GM18511 (cell line): ENCODE results near the gene VAT1L.

Experiments used
- ATAC-seq: cut with Tn5 transposase; IDR thresholded peaks from one replicate; pipeline ENCODE4 v1.9.1; 2021; ENCODE audit warnings: mild to moderate bottlenecking, moderate library complexity; ENCODE audit not compliant: unreplicated experiment

VAT1L gene

GRCh38 chr16:77788181-77789084, at the start of gene VAT1L:
VAT1L (plus strand) TSS chr16:77788564; CDS start chr16:77788683, 119 bp downstream.
- ATAC-seq, result peak; percentile 68

DNA sequence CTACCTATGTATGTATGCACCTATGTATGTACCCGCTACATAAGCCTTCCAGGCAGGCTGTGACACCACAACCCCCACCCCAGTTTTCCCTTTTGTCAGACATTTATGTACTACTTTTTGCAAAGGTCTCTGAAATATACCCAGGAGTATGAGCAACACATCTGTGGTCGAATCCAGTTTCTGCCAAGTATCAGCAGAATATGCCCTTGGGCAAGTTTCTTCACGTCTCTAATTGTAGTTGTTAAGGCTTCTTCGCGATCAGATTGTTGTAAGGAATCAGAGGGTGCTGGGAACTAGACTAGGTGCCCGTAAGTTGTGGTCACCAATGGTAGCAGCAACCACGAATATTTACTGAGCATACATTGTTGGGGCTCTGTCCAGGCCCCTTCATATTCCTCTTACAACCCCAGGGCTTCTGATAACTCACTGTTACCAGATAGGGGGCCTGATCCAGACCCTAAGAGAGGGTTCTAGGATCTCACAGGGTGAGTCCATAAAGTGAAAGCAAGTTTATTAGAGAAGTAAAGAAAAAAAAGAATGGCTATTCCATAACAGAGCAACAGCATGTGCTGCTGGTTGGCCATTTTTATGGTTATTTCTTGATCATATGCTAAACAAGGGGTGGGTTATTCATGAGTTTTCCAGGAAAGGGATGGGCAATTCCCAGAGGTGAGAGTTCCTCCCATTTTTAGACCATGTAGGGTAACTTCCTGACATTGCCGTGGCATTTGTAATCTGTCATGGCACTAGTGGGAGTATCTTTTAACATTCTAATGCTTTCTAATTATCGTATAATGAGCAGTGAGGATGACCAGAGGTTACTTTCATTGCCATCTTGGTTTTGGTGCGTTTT, 49.4 kb upstream of the VAT1L start:
- ATAC-seq, result no peak

GRCh38 chr16:77739559-77739892, 48.8 kb upstream of the VAT1L start:
- ATAC-seq, result no peak

- ATAC-seq, result no peak
These were observed 44.2 kb upstream of the VAT1L start for GRCh38 chr16:77744141-77744540.

DNA sequence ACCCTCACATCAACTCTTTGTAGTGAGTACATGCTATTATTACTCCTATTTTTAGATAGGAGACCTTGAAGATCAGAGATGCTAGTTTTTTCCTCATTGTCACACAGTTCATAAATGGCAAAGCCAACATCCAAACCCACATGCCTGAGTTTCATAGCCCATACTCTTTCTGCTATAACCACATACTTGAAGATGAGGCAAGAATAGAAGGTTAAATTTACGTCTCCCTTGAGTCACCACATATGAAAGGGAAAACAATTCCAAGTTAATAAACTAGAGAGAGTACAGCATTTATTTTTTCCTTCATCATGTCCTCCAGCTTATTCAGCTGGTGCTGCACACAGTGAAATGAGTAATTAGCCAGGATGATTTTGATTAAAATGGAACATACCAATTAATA, 42.4 kb upstream of the VAT1L start:
- ATAC-seq, result no peak

GRCh38 chr16:77748421-77749005, 39.9 kb upstream of the VAT1L start:
- ATAC-seq, result no peak

- ATAC-seq, result no peak
These were observed 38.9 kb upstream of the VAT1L start for GRCh38 chr16:77749415-77749814.

DNA sequence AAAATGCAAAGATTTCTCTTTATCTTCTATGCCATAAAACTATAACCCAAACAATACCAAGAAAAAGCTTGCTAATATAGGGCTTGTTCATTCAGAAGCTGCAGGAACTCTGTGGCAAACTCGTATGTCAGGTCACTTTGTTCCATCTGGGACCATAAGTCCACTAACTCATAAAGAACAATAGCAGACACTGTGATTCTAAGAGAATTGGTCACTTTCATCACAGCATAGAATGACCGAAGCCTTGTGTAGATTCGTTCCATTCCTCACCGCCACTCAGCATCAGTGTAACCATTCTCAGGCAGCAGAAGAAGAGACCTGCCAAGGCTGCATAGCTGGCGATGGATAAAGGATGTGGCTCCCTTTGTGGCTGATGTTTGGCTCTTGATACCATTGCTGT, 30.3 kb upstream of the VAT1L start:
- no peak for ATAC-seq

GRCh38 chr16:77758508-77758907, 29.9 kb upstream of the VAT1L start:
- no peak for ATAC-seq

DNA sequence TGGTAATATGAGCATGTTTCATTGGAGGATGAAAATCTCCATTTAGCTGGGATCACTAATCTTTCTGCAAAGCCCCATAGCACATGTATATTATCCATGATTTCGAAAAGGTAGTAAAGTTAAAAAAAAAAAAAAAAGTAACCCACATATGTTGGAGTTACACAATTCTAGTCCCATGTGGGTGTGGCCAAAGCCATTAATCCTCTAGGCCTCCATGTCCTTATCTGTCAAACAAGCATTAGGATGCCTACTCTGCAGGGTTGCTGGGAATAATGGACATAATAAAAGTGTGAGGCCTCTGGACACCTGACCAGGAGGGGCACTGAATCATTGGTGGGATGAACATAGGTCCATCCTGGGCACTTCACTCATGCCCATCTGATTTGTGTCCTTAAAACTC, 29.2 kb upstream of the VAT1L start:
- ATAC-seq, result no peak

DNA sequence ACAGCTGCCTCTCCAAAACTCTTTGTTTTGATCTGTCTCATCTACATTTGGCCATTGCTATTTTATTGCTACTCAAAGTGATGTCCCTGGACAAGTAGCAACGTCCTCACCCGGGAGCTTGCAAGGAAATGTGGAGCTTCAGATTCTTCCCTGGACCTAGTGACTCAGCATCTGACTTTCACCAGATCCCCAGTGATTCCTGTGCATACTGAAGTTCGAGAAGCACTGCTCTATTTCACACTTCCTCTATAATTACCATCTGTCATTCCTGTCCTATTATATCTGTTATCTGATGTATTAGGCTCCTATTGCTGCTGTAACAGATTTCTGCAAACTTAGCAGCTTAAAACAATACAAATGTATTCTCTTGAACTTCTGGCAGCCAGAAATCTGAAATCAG, 28.5 kb upstream of the VAT1L start:
- ATAC-seq, result no peak

DNA sequence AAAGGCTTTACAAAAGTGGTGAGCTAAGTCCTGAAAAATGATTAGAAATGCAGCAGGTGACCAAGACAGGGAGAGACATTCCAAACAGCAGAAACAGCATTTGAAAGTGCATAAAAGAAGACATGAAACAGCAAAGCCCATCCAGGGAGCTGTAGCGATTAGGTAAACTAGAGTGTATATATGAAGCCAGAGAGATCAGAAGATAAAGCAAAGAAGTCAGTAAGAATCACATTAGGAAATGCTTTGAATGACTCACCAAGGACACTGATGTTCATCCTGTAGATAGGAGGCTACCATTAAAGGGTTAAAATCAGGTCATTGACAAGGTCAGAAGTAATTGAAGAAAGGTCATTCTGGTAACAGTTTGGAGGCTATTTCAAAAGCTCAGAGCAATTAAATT, 27.6 kb upstream of the VAT1L start:
- no peak for ATAC-seq

- ATAC-seq, result no peak
These were observed 27.2 kb upstream of the VAT1L start for GRCh38 chr16:77761204-77761603.

- no peak for ATAC-seq
These were observed 26.1 kb upstream of the VAT1L start for GRCh38 chr16:77762262-77762661.

DNA sequence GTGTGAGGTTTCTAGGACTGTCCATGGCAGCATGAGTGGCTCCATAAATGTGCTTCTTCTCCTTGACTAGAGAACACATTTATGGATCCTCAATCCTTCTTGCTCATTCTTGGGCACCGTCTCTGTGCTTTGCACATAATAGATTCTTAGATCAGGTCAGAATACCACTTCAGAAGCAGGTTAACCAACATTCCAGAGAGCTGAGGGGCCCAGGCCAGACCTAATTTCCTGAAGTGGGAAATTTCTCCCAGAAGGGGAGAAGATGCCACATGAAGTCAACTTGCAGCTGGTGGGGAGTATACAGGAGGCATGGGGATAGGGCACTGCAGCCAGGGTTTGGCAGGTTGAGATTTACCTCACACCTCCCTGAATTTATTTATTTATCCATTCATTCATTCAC, 24.4 kb upstream of the VAT1L start:
- ATAC-seq, result no peak

GRCh38 chr16:77767211-77767610, 21.2 kb upstream of the VAT1L start:
- ATAC-seq, result no peak

GRCh38 chr16:77767826-77768225, 20.5 kb upstream of the VAT1L start:
- ATAC-seq, result no peak

- ATAC-seq, result no peak
These were observed 12.2 kb upstream of the VAT1L start for GRCh38 chr16:77775911-77776909.

DNA sequence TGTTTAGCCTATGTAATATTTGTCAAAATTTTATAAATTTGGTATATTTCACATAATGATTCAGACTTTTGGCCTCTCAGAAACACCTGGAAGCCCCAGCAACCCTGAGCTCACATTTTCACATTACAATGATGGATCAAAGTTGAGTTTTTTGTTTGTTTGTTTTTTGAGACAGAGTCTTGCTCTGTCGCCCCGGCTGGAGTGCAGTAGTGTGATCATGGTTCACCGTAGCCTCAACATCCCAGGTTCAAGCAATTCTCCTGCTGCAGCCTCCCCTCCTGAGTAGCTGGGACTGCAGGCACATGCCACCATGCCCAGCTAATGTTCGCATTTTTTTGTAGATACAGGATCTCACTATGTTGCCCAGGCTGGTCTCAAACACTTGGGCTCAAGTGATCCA, 10.6 kb upstream of the VAT1L start:
- no peak for ATAC-seq

DNA sequence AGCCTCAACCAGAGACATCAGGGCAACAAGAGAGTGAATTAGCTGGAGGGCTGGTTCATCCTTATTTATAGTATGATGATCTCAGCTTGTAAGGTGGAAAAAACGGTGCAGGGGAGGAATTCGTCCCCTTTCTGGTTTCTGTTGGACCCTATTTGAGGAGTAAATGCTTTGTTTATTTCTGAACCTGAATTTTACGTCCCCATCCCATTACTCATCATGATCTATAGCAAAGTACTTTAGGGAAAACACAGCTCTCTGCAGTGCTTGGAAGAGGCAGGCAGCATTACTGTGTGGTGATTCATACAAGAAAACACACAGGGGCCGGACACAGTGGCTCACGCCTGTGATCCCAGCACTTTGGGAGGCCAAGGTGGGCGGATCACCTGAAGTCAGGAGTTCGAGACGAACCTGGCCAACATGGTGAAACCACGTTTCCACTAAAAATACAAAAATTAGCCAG, 8.0 kb upstream of the VAT1L start:
- ATAC-seq, result no peak
